Muscle of leg (tissue), 16 donors: Measurements from ENCODE around the gene ZNF654. TPM values are rescaled to one million over a fixed set of nuclear protein-coding genes. Genes with fewer than 3 reads are reported as not detected.
"Not testable (repeated sequence)": the region's sequence is repeated elsewhere in the genome, so short reads cannot be mapped to it uniquely, and the experiment has no call there.

Experiments used
- DNase-seq: peaks from one replicate; pipeline ENCODE4 v3.0.0; 2013
- H3K27ac ChIP-seq: one replicate; pipeline ENCODE4 v1.5.1; 2013; ENCODE audit warnings: mild to moderate bottlenecking, low read length, control low read depth
- H3K27me3 ChIP-seq: one replicate; pipeline ENCODE4 v1.6.1; 2013; ENCODE audit warnings: low read length; ENCODE audit not compliant: control insufficient read depth, insufficient read depth
- H3K36me3 ChIP-seq: one replicate; pipeline ENCODE4 v1.6.1; 2013; ENCODE audit warnings: low read length; ENCODE audit not compliant: control insufficient read depth, insufficient read depth
- H3K4me1 ChIP-seq: one replicate; pipeline ENCODE4 v1.6.1; 2013; ENCODE audit warnings: low read length; ENCODE audit not compliant: control insufficient read depth, insufficient read depth
- H3K4me3 ChIP-seq: one replicate; pipeline ENCODE4 v1.5.1; 2013; ENCODE audit warnings: low read length, control low read depth
- H3K9me3 ChIP-seq: replicated peaks from 2 replicates; pipeline ENCODE4 v1.6.1; 2013; ENCODE audit warnings: low read depth, low read length; ENCODE audit not compliant: control insufficient read depth
- WGBS: methylation state at CpG from one replicate; pipeline ENCODE4 v1.1.5; 2013; ENCODE audit warnings: missing lambda C conversion rate; ENCODE audit not compliant: insufficient coverage; 5-methylcytosine and 5-hydroxymethylcytosine counted together
- long read RNA-seq, 11 donors: transcript quantifications; one replicate each; lab custom pipeline, GENCODE V29; 2026
- polyA plus RNA-seq, 8 donors: library from polyadenylated mRNA; unstranded; fragments of 120-200 nt; gene quantifications; one replicate each; pipeline versions ENCODE4 v1.2.1 to v1.2.3, GENCODE V29; 2013; ENCODE audit warnings: inconsistent platforms in 1 of 8, low replicate concordance in 1 of 8; ENCODE audit not compliant: insufficient read length in 8 of 8, insufficient read depth in 1 of 8
- total RNA-seq: library from RNA; stranded (reverse); fragments of 120-200 nt; gene quantifications from one replicate; pipeline ENCODE4 v1.2.4, GENCODE V29; 2013

Gene ZNF654
- total RNA-seq (11.6 TPM), polyA plus RNA-seq (10 to 100 TPM in 5 of 8 donors, 1 to 10 TPM in 3; 8.6 to 14.7 (median 10.1) TPM)
- long read RNA-seq, donor 1, partial matches to known transcripts = 6 of 6 reads
- long read RNA-seq, donor 1, other reads (novel, unspliced or antisense) = 0 of 6 reads
- long read RNA-seq, donor 2 = 0 reads
- long read RNA-seq, donor 3, full-length matches to known transcripts = 2 of 2 reads
- long read RNA-seq, donor 3, partial matches to known transcripts = 0 of 2 reads
- long read RNA-seq, donor 3, other reads (novel, unspliced or antisense) = 0 of 2 reads
- long read RNA-seq, donor 4 = 0 reads
- long read RNA-seq, donor 5, full-length matches to known transcripts = 5 of 10 reads
- long read RNA-seq, donor 5, partial matches to known transcripts = 5 of 10 reads
- long read RNA-seq, donor 5, other reads (novel, unspliced or antisense) = 0 of 10 reads
- long read RNA-seq, donor 6, full-length matches to known transcripts = 1 of 1 reads
- long read RNA-seq, donor 6, partial matches to known transcripts = 0 of 1 reads
- long read RNA-seq, donor 6, other reads (novel, unspliced or antisense) = 0 of 1 reads
- long read RNA-seq, donor 7, full-length matches to known transcripts = 1 of 1 reads
- long read RNA-seq, donor 7, partial matches to known transcripts = 0 of 1 reads
- long read RNA-seq, donor 7, other reads (novel, unspliced or antisense) = 0 of 1 reads
- long read RNA-seq, donor 8, full-length matches to known transcripts = 2 of 2 reads
- long read RNA-seq, donor 8, partial matches to known transcripts = 0 of 2 reads
- long read RNA-seq, donor 8, other reads (novel, unspliced or antisense) = 0 of 2 reads
- long read RNA-seq, donor 9, full-length matches to known transcripts = 1 of 1 reads
- long read RNA-seq, donor 9, partial matches to known transcripts = 0 of 1 reads
- long read RNA-seq, donor 9, other reads (novel, unspliced or antisense) = 0 of 1 reads
- long read RNA-seq, donor 10, full-length matches to known transcripts = 2 of 2 reads
- long read RNA-seq, donor 10, partial matches to known transcripts = 0 of 2 reads
- long read RNA-seq, donor 10, other reads (novel, unspliced or antisense) = 0 of 2 reads
- long read RNA-seq, donor 11, full-length matches to known transcripts = 4 of 4 reads
- long read RNA-seq, donor 11, partial matches to known transcripts = 0 of 4 reads
- long read RNA-seq, donor 11, other reads (novel, unspliced or antisense) = 0 of 4 reads

DNA sequence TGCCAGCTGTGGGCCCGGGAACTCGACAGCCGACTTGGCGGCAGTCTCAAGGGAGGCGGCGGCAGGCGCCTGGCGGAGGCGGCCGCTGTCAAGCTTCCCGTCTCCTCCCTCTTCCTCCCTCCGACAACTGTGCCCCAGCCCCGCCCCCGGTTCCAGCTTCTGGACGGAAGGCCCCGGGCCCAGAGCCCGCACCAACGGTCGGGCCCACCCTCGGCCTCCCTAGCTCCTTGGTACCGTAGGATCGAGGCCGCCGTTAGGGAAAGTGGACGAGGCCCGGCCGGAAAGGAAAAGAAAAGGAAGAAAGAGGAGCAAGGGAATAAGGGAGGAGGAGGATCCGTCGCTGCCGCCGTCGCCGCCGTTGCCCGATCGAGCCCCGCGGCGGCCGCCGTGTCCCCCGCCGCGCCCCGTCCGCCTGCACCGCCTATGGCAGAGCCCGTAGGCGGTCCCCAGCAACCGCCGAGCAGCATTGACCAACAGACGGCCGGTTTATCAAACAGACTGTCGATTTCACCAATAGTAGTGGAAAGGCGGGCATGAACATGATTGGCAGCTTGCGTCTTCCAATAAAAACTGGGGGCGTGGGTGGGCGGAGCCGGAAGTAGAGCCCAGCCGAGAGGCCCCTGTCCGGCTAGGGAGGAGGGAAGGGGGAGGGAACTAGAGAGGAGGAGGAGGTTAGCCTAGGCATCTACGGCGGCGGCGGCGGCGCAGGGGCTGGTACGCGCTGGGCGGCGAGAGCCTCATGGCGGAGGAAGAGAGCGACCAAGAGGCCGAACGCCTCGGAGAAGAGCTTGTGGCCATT lies at the start of gene ZNF654, which contains the start of gene CGGBP1:
ZNF654 (plus strand) TSS at position 675 of the 799 bp plus-strand sequence; CDS start at position 740, 65 bp downstream.
CGGBP1 (minus strand) TSS at position 425 of the 799 bp plus-strand sequence. CDS start 3,029 bp downstream, outside the sequence.
- peak; percentile 100 for DNase-seq
- Histone ChIP-seq H3K27ac (peak within 1 kb of the TSS; percentile 99), H3K4me1 (no peaks in the 10 kb centered on the region), H3K9me3 (no peaks in the 10 kb centered on the region), H3K27me3 (no peaks in the 10 kb centered on the region), H3K36me3 (peaks cover 8% of the 10 kb centered on the region), H3K4me3 (peak within 1 kb of the TSS; percentile 93)
- under 1% methylated on average over 76 of the region's 76 CpGs for WGBS

DNA sequence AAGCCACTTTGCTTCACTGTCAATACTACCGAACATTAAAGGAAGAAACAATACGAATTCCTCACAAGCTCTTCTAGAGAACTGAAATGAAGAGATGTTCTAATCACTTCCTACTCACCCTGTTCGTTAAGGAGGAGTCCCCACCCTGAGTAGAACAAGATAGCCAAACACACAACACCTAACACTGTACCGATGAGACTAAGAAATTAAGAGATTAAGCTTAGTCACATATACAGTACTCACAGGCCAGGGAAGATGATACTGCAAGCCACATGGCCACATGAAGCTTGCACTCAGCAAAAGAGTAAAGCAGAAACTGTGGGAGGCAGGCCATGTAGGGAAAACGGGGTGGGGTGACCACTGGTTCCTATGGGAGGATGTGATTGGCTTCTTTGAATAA lies 48.2 kb upstream of the ZNF654 start:
- H3K9me3 ChIP-seq = no peaks in the 10 kb centered on the region
- no peak for DNase-seq
- no peaks in the 10 kb centered on the region for H3K27me3 ChIP-seq
- H3K4me3 ChIP-seq = no peak overlapping the region
- no peaks in the 10 kb centered on the region for H3K4me1 ChIP-seq
- no peak overlapping the region for H3K27ac ChIP-seq
- WGBS = 100% methylated on average over 1 of the region's 5 CpGs
- no peaks in the 10 kb centered on the region for H3K36me3 ChIP-seq

DNA sequence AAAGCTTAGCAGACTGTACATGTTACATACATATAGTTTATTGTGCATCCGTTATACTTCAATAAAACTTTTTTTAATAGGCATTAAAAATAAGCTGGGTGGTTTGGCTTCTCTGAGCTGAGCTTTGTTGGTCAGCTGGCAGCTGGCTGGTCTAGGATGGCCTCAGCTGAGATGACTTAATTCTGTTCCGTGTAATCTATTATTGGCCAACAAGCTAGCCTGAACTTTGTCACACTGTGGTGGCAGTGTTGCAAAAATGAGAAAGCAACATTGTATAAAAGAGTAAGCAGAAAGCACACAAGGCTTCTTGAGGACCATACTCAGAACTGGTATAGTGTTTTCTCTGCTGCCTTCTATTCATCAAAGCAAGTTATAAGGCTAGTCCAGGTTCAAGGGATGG lies 45.5 kb upstream of the ZNF654 start:
- Histone ChIP-seq H3K36me3 (no peaks in the 10 kb centered on the region), H3K4me3 (no peak overlapping the region), H3K27me3 (no peaks in the 10 kb centered on the region), H3K9me3 (no peaks in the 10 kb centered on the region), H3K27ac (no peak overlapping the region), H3K4me1 (no peaks in the 10 kb centered on the region)
- 67% methylated on average over 1 of the region's 2 CpGs for WGBS
- DNase-seq = peak; percentile 10

GRCh38 chr3:88015656-88016055 lies 43.4 kb upstream of the ZNF654 start:
- not testable (repeated sequence) for H3K36me3 ChIP-seq, DNase-seq

GRCh38 chr3:88019024-88019423 lies 40.0 kb upstream of the ZNF654 start:
- no CpG with 5 or more reads among the region's 2 CpGs for WGBS
- H3K27ac ChIP-seq = no peak overlapping the region
- H3K4me3 ChIP-seq = no peak overlapping the region
- no peaks in the 10 kb centered on the region for H3K36me3 ChIP-seq
- no peaks in the 10 kb centered on the region for H3K4me1 ChIP-seq
- no peaks in the 10 kb centered on the region for H3K27me3 ChIP-seq
- DNase-seq = no peak
- H3K9me3 ChIP-seq = no peaks in the 10 kb centered on the region

More at GRCh38 chr3:88015656-88016055, 43.4 kb upstream of the ZNF654 start:
- not testable (repeated sequence) for H3K4me3 ChIP-seq, H3K27me3 ChIP-seq, H3K9me3 ChIP-seq, H3K27ac ChIP-seq, H3K4me1 ChIP-seq
- 94% methylated on average over 27 of the region's 35 CpGs for WGBS

DNA sequence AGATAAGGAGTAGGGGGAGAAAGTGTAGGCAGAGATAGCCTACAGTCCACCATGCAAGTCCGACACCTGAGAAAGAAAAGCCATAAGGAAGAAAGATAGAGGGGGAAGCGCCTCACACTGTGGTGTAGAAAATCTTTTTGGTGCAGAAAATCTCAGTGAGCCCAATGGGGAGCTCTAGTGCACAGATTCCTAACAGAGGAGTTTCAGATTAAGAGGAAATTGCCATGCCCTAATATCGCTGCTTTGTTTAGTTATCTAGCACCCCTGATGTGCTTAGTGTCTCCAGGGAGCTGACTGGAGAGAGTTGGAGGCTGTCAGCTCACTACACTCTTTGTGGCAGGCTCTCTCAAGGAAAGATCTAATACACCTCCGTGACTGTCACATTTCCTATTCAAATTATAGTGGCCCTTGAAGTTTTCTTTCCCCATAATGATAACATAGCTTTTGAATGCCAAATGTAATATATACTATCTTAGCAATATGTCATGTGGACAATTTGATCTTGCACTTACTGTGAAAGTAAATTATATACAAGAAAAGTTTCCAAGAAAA lies 34.0 kb upstream of the ZNF654 start:
- 76% methylated on average over 3 of the region's 4 CpGs for WGBS
- Histone ChIP-seq H3K4me3 (no peak overlapping the region), H3K4me1 (no peaks in the 10 kb centered on the region), H3K36me3 (no peaks in the 10 kb centered on the region), H3K9me3 (no peaks in the 10 kb centered on the region), H3K27me3 (no peaks in the 10 kb centered on the region), H3K27ac (no peak overlapping the region)
- DNase-seq = no peak

GRCh38 chr3:88028876-88029275 lies 30.2 kb upstream of the ZNF654 start:
- no peak for DNase-seq
- H3K4me1 ChIP-seq = no peaks in the 10 kb centered on the region
- WGBS = no CpG with 5 or more reads among the region's 2 CpGs

GRCh38 chr3:88030210-88030609 lies 28.8 kb upstream of the ZNF654 start:
- Histone ChIP-seq H3K9me3 (no peaks in the 10 kb centered on the region), H3K27ac (no peak overlapping the region), H3K4me1 (no peaks in the 10 kb centered on the region), H3K4me3 (no peak overlapping the region), H3K27me3 (no peaks in the 10 kb centered on the region), H3K36me3 (no peaks in the 10 kb centered on the region)
- WGBS = no CpG with 5 or more reads among the region's 3 CpGs
- DNase-seq = no peak

More at GRCh38 chr3:88028876-88029275, 30.2 kb upstream of the ZNF654 start:
- Histone ChIP-seq H3K36me3 (no peaks in the 10 kb centered on the region), H3K27ac (no peak overlapping the region), H3K27me3 (no peaks in the 10 kb centered on the region), H3K9me3 (no peaks in the 10 kb centered on the region), H3K4me3 (no peak overlapping the region)

DNA sequence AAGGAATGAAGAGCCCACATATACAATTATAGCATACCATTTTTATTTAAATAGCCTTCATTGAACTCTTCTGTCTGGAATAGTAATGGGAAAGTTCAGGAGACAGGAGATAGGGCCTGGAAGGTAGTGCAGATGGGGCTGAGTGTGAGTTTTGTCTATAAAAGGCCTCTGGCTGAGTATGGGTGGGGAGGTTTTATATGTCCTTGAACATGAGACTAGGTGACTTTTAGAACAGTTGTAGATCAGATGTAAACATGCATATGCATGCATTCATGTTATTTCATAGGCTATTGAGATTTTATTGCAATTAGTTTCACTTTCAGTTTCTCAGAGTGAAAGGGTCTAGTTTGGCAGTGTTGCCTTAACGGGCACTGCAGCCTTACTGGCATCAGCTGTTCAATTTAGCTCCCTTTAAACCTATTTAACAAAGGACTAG lies 27.4 kb upstream of the ZNF654 start:
- Histone ChIP-seq H3K4me3 (peak overlapping the region; percentile 11), H3K36me3 (no peaks in the 10 kb centered on the region), H3K9me3 (no peaks in the 10 kb centered on the region), H3K27ac (peak overlapping the region; percentile 0), H3K4me1 (no peaks in the 10 kb centered on the region), H3K27me3 (no peaks in the 10 kb centered on the region)
- DNase-seq = peak; percentile 32
- no CpG with 5 or more reads among the region's 1 CpG for WGBS
